Lower leg skin (tissue), 4 donors: ENCODE data around the gene BMAL1. TPM values are rescaled to one million over a fixed set of nuclear protein-coding genes. Genes with fewer than 3 reads are reported as not detected.

Experiments used
- DNase-seq, 2 donors: peaks; one replicate each; pipeline ENCODE4 v3.0.0-alpha.2; 2019; ENCODE audit warnings: low spot score in 2 of 2
- H3K4me3 ChIP-seq: fragments of 200-600 bp; sonication (generic); 2 replicates; pipeline ENCODE4 v1.5.1; 2017; ENCODE audit warnings: mild to moderate bottlenecking, low read depth; ENCODE audit not compliant: poor library complexity, severe bottlenecking
- POLR2A ChIP-seq, 2 donors: fragments of 450-650 bp; IDR thresholded peaks; one replicate each; pipeline ENCODE4 v1.6.1; 2016 to 2017; ENCODE audit warnings: antibody characterized with exemption in 2 of 2, mild to moderate bottlenecking in 1 of 2, moderate library complexity in 1 of 2
- WGBS, 2 donors: methylation state at CpG; one replicate each; pipeline ENCODE4 v1.1.5; 2018; 5-methylcytosine and 5-hydroxymethylcytosine counted together
- intact Hi-C: fragments of 100-400 bp; cut with DNase I; formaldehyde crosslinking; loops from one replicate; pipeline ENCODE4 v1.15.0; 2023; ENCODE audit warnings: low total_unique reads
- total RNA-seq, 4 donors: library from RNA; depleted of rRNA; stranded (reverse); fragments of >200 nt; gene quantifications; one replicate each; pipeline ENCODE4 v1.1.0, GENCODE V29; 2016
- TF ChIP-seq, protein P1 (sequence below), 3 donors: fragments of 450-650 bp; IDR thresholded peaks; one replicate each; pipeline ENCODE4 v1.5.1; 2016; ENCODE audit warnings: antibody characterized with exemption in 3 of 3, mild to moderate bottlenecking in 3 of 3, moderate library complexity in 2 of 3

The BMAL1 gene
- total RNA-seq, 4 donors from 2014 or later = 34.8 to 132 (median 61.5) TPM

DNA sequence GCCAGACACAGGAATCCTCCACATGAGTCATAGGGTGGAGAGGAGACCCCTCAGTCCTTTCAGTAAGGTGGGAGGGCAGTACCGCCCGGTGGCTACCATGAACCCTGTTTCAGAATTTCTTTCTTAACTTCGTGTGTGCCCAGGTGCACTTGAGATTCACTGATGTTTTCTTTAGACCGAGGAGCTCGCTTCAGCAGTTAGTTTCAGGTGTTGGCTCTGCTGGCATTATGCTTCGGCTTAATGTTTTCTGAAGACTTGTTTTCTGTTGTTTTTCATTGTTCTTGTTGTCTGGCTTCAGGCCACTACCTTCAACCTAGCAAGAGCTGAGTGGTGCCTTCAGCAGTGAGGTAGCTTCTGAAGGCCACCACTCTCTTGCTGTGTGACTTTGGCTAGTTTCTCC lies 71.5 kb downstream of the BMAL1 start:
- peak in 1 of 2 donors; percentile 26 for DNase-seq
- no peak overlapping the region for H3K4me3 ChIP-seq
- TF ChIP-seq, protein P1, sequence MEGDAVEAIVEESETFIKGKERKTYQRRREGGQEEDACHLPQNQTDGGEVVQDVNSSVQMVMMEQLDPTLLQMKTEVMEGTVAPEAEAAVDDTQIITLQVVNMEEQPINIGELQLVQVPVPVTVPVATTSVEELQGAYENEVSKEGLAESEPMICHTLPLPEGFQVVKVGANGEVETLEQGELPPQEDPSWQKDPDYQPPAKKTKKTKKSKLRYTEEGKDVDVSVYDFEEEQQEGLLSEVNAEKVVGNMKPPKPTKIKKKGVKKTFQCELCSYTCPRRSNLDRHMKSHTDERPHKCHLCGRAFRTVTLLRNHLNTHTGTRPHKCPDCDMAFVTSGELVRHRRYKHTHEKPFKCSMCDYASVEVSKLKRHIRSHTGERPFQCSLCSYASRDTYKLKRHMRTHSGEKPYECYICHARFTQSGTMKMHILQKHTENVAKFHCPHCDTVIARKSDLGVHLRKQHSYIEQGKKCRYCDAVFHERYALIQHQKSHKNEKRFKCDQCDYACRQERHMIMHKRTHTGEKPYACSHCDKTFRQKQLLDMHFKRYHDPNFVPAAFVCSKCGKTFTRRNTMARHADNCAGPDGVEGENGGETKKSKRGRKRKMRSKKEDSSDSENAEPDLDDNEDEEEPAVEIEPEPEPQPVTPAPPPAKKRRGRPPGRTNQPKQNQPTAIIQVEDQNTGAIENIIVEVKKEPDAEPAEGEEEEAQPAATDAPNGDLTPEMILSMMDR (IDR thresholded peaks at IDR 0.05) = no peak
- no peak for TF ChIP-seq POLR2A (IDR thresholded peaks at IDR 0.05)
- intact Hi-C loops = no loop called here
- WGBS, 2 donors = 92 to 94% methylated on average over 6 of the region's 6 CpGs

DNA sequence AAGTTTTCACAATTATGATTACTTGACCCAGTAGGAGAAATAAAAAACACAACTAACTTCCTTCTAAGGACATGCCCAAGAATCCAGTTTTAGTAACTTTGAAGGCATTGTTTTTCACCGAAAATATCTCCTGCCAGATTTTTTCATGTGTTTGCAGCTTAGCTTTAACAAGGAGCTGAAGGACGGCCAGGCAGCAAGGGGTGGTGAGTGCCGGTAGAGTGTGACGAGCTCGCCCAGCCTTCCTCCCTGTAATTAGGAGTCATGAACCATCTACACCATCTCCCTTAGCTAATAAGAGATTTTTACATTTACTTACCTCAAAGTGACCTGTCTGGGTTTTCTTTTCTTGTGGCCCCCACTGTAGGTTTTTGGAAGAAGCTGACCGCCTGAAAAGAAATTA lies 72.0 kb downstream of the BMAL1 start:
- H3K4me3 ChIP-seq = no peak overlapping the region
- no peak for DNase-seq
- intact Hi-C loops = no loop called here
- WGBS, 2 donors = 87 to 89% methylated on average over 6 of the region's 6 CpGs
- TF ChIP-seq, protein P1 (IDR thresholded peaks at IDR 0.05) = no peak
- TF ChIP-seq POLR2A (IDR thresholded peaks at IDR 0.05) = no peak

DNA sequence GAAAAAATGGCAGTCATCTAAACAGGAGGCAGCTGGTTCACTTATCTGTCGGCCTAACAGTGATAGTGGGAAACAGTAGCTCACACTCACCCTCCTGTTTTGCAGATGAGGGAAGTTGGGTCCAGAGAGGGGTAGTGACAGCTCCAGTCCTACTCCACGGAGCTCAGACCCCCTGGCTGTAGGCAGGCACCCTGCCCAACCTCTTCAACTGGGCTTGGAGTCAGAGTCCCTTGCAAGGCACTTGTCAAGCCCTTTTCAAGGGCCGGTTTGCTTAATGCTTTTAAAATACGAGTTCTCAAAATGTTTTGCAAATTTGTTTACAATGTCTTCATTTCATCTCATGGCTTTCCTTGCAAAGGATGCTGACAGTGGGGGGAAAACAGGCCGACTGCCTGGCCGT lies 75.1 kb downstream of the BMAL1 start:
- WGBS, 2 donors = 85 to 88% methylated on average over 6 of the region's 6 CpGs
- no peak for DNase-seq
- intact Hi-C loops = no loop called here
- H3K4me3 ChIP-seq = no peak overlapping the region
- TF ChIP-seq, protein P1 (IDR thresholded peaks at IDR 0.05) = no peak
- no peak for TF ChIP-seq POLR2A (IDR thresholded peaks at IDR 0.05)

DNA sequence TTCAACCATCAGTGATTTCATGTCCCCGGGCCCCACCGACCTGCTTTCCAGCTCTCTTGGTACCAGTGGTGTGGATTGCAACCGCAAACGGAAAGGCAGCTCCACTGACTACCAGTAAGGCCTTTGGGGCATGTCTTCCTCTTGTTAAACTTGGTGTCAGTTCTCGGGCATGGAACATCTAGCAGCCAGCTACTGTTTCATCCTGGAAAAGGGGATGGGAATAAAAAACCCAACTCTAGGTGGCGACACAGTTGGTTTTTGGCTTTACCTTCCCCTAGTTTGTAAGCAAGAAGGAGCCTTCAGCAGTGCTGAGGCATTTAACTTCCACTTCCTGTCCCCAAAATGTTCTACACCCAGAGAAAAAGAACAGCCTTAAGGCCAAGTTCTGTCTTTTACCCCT lies 76.7 kb downstream of the BMAL1 start:
- TF ChIP-seq POLR2A (IDR thresholded peaks at IDR 0.05) = no peak
- TF ChIP-seq, protein P1 (IDR thresholded peaks at IDR 0.05) = no peak
- intact Hi-C loops = no loop called here
- no peak overlapping the region for H3K4me3 ChIP-seq
- peak in 1 of 2 donors; percentile 57 for DNase-seq
- WGBS, 2 donors = 85 to 94% methylated on average over 6 of the region's 6 CpGs

DNA sequence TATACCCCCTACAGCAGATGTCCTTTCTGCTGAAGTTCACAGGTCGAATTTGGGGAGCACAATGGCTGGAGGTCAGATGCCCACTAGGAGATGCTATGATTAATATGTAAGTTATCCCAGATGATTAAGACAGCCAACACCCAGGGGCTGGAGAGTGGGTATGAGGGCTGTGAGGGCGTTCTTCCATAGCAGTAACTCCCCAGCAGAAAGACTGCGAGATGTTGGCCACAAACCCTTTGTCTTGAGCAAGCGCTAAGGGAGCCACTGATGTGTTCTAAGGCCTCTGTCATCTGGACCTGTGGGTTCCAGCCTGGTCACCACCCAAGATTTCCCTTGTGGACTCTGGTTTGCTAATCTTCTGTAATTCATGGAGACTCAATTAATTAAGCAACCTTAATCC lies 77.6 kb downstream of the BMAL1 start:
- intact Hi-C loops = no loop called here
- H3K4me3 ChIP-seq = no peak overlapping the region
- WGBS, 2 donors = 94 to 97% methylated on average over 4 of the region's 4 CpGs
- DNase-seq = no peak
- TF ChIP-seq, protein P1 (IDR thresholded peaks at IDR 0.05) = no peak
- no peak for TF ChIP-seq POLR2A (IDR thresholded peaks at IDR 0.05)

DNA sequence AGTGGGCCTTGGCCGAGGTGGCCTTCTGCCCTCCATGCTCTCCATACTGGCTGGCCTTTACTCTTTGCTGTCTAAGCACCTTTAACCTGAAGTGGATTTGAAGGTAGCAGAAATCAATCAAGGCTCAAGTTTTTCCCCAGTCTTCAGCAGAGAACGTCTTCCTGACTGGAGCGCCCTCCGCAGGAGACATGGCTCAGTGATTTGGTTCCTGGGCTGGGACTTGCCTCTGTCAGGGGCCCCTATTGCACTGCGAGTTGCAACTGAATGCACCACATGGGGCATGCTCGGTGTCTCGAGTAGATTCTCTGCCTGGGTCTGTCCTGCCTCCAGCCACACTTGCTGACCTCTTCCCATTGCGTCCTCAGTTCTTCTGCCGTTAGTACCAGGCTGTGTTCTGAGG lies 79.6 kb downstream of the BMAL1 start:
- DNase-seq = no peak
- H3K4me3 ChIP-seq = no peak overlapping the region
- 90 to 92% methylated on average over 9 of the region's 9 CpGs for WGBS, 2 donors
- intact Hi-C loops = no loop called here
- TF ChIP-seq POLR2A (IDR thresholded peaks at IDR 0.05) = no peak
